Measurements from ENCODE around the gene WWC2.
"Not testable (repeated sequence)": the region's sequence is repeated elsewhere in the genome, so short reads cannot be mapped to it uniquely, and the experiment has no call there.

The WWC2 gene

GRCh38 chr4:183304067-183304466 is 205.0 kb downstream of the WWC2 start:
- no peak for DNase-seq

GRCh38 chr4:183304538-183304937 is 205.5 kb downstream of the WWC2 start:
- DNase-seq = no peak

GRCh38 chr4:183306811-183307210 is 207.8 kb downstream of the WWC2 start:
- DNase-seq = no peak

GRCh38 chr4:183312841-183313240 is 213.8 kb downstream of the WWC2 start:
- DNase-seq = no peak

- no peak for DNase-seq
Observed at GRCh38 chr4:183314336-183314735, 215.3 kb downstream of the WWC2 start.

GRCh38 chr4:183314806-183315205 is 215.7 kb downstream of the WWC2 start:
- DNase-seq = no peak

- no peak for DNase-seq
Observed at GRCh38 chr4:183318656-183319055, 219.6 kb downstream of the WWC2 start.

- no peak for DNase-seq
Observed at GRCh38 chr4:183320211-183321059, 221.4 kb downstream of the WWC2 start, which contains the start of gene CLDN22. Gene CLDN22, minus strand, starts transcription at chr4:183320276. Its CDS starts 58 bp downstream, at chr4:183320218.

GRCh38 chr4:183321079-183321478 is 222.0 kb downstream of the WWC2 start:
- DNase-seq = no peak

- no peak for DNase-seq
Observed at GRCh38 chr4:183321516-183321915, 222.5 kb downstream of the WWC2 start.

GRCh38 chr4:183322326-183322725 is 223.3 kb downstream of the WWC2 start, which contains the start of gene CLDN24:
Gene CLDN24, minus strand, starts transcription at chr4:183322426. Its CDS starts 0 bp downstream, at chr4:183322426.
- DNase-seq = no peak

GRCh38 chr4:183323295-183323694 is 224.2 kb downstream of the WWC2 start:
- no peak for DNase-seq

- not testable (repeated sequence) for DNase-seq
Observed at GRCh38 chr4:183324056-183324455, 225.0 kb downstream of the WWC2 start.

- no peak for DNase-seq
Observed at GRCh38 chr4:183324619-183325018, 225.6 kb downstream of the WWC2 start.

GRCh38 chr4:183326387-183326786 is 227.3 kb downstream of the WWC2 start:
- not testable (repeated sequence) for DNase-seq

GRCh38 chr4:183326853-183327252 is 227.8 kb downstream of the WWC2 start:
- DNase-seq = no peak

GRCh38 chr4:183327827-183328226 is 228.8 kb downstream of the WWC2 start:
- no peak for DNase-seq

GRCh38 chr4:183328832-183329231 is 229.8 kb downstream of the WWC2 start:
- no peak for DNase-seq

GRCh38 chr4:183329244-183329643 is 230.2 kb downstream of the WWC2 start:
- no peak for DNase-seq

GRCh38 chr4:183329954-183330742 is 231.1 kb downstream of the WWC2 start:
- no peak for DNase-seq

GRCh38 chr4:183330841-183331240 is 231.8 kb downstream of the WWC2 start:
- no peak for DNase-seq

GRCh38 chr4:183332447-183332846 is 233.4 kb downstream of the WWC2 start:
- DNase-seq = no peak

- DNase-seq = no peak
Observed at GRCh38 chr4:183333202-183333601, 234.1 kb downstream of the WWC2 start.

GRCh38 chr4:183333983-183334382 is 234.9 kb downstream of the WWC2 start:
- DNase-seq = no peak

Measured in inflammatory macrophage treated with lipopolysaccharide for 4 hours (primary cell).